ENCODE results near the gene TYW1.
A peak's percentile ranks its signal among the peaks of the same experiment; 100 is the strongest.
"Not testable (repeated sequence)": the region's sequence is repeated elsewhere in the genome, so short reads cannot be mapped to it uniquely, and the experiment has no call there.

TYW1 gene

DNA sequence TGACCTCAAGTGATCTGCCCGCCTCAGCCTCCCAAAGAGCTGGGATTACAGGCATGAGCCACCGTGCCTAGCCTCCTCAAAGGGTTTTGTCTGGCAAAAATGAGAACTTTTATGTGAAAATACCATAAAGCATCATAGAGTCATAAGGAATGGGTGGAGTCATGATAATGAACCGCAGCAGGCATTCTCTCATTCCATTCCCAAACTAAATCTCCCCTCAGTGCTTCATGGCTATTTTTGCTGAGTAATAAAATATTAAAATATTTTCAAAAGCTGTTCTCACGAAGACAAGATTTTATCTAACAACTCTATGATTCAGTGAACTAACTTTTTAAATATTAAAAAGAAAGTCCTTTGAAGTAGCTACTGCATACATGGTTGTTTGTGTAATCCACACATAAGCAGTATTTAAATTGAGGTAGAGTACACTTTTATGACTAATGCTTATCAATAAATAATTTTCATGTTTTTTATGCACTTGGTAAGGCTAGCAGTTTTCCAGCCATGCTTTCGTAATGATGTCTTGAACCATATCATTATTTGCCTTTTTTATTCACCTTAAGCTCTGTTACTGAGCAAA, 195.6 kb downstream of the TYW1 start:
- not testable (repeated sequence) for DNase-seq

- peak; percentile 13 for DNase-seq
Observed at GRCh38 chr7:67192889-67193613, 196.4 kb downstream of the TYW1 start.

DNA sequence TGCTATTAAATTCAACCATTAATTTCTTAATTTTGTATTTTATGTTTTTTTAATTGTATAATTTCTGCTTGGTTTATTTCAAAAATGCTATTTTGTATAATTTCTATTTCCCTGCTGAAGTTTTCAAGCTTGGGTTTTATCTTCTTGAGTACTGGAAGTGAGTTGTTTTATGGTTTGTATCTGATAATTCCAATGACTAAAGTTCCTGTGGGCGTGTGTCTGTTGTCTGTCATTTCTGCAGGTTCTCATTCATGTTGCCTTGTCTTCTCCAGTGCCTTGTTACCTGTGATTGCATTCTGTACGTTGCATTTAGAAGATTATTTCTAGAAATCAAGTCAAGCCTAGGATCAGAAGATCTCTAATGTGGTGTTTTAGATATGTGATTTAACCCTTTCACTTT, 199.5 kb downstream of the TYW1 start:
- DNase-seq = not testable (repeated sequence)

GRCh38 chr7:67198865-67199526, 202.4 kb downstream of the TYW1 start:
- DNase-seq = not testable (repeated sequence)

DNA sequence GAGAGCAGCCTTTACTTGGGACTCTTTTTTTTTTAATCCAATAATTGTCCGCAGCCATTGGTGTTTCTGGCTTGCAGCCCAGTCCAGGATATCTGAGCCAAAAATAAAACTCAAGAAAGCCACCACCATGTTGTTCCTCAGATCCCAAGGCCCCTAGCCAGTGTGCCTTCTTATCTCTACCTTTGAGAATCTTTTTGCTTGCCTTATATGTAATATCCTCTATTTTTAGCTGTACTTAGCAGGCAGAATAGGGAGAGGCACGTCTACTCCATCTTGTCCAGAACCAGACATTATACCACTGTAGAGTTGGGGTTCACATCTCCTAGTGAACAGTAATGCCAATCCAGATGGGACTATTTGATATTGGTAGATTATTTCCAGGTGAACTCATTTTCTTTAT, 209.1 kb downstream of the TYW1 start:
- not testable (repeated sequence) for DNase-seq

DNA sequence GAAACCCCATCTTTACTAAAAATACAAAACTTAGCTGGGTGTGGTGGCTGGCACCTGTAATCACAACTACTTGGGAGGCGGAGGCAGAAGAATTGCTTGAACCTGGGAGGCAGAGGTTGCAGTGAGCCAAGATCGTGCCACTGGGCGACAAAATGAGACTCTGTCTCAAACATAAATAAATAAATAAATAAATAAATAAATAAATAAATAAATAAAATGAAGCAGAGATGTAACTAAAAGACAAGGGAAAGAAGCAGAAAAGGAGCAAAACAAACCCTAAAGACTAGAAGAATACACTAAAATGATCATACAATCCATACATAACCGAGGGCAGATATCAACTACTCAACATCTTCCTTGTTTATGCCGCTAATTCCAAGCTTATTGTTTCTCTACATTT, 209.8 kb downstream of the TYW1 start:
- DNase-seq = no peak

DNA sequence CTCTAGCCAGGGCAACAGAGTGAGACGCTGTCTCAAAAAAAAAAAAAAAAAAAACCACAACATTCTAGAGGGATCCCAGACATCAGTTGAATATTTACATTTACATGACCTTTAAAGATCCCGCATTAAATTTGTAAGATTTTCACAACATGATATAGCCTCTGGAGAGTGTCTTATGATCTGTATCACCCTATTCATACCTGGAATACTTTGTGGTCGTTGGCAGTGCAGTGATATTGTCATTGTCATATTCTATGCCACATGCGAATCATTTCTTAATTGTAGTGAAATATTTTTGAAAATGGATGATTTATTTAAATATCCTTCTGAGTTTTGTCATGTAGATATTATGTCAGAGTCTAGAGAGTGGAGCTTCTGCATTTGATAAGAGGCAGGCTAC, 212.0 kb downstream of the TYW1 start:
- not testable (repeated sequence) for DNase-seq

DNA sequence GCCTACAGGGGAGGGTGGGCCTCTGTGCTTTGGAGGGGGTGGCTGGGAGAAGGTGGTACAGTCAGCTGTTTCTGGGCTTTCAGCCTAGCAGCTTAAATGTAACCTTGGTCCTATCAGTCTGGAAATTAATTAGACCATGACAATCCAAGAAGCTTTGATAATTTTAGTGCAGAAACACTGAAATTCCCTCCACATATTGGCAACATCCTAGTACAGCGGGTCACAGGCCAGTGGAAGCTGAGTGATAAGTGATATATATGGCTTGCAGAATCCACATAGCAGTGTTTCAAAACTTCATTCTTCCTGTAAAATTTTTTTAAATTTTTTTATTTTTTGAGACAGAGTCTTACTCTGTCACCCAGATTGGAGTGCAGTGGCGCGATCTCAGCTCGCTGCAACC, 212.6 kb downstream of the TYW1 start:
- DNase-seq = no peak

GRCh38 chr7:67210567-67210966, 213.9 kb downstream of the TYW1 start:
- no peak for DNase-seq

DNA sequence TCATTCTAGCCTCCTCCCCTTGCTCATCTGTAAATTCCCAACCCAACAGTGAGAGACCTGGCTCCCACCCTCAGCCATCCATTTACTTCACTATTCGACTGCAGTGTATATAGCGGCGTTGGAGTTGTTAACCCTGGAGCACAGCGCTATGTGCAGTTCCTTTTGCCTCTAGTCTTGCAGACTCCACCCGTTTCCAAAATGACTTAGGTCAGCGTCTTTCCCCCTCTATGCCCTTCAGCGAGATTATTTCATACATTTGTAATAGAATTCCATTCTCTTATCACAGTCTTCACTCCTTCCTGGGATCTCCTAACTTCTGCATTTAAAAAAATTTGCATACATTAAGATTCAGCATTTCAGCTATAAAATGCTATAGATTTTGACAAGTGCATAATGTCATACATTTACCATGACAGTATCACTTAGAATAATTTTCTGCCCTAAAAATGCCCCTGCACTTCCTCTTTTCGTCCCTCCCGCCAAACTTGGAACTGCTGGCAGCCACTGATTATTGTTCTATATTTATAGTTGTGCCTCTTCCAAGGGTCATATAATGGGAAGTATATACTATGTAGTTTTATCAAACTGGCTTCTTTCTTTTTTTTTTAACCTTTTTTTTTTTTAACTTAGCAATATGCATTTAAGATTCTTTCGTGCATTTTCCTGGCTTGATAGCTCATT, 215.2 kb downstream of the TYW1 start:
- not testable (repeated sequence) for DNase-seq

DNA sequence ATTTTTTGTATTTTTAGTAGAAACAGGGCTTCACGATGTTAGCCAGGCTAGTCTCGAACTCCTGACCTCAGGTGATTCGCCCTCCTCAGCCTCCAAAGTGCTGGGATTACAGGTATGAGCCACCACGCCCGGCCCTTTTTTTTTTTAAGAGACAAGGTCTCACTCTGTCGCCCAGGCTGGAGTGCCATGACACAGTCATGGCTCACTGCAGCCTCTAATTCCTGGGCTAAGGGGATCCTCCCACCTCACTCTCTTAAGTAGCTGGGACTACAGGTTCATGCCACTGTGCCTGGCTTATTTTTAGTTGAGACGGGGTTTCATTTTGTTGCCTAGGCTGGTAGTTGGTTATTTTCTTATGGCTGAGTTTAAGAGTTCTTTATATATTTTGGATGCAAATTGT, 216.4 kb downstream of the TYW1 start:
- not testable (repeated sequence) for DNase-seq

DNA sequence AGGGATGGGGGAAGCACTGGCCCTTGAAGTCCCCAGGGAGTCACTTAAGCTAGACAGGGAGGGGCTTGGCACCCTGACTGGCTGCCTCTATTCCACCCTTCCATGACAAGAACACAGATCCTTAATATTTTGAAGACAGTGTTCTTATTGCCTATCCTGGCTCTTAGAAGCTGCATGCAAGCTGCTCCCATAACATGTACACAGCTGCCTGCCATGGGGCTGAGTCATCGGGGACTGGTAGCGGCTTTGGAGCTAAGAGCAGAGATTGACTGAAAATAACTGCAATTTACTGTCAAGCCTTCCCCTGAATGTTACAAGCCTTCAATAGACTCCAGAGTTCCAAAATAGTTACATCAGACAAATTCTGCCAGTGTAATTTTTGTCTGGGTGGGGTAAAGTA, 226.9 kb downstream of the TYW1 start:
- DNase-seq = not testable (repeated sequence)

GRCh38 chr7:67226340-67226907, 229.8 kb downstream of the TYW1 start:
- not testable (repeated sequence) for DNase-seq

GRCh38 chr7:67226967-67227366, 230.3 kb downstream of the TYW1 start:
- DNase-seq = not testable (repeated sequence)

- DNase-seq = not testable (repeated sequence)
Observed at GRCh38 chr7:67229018-67229417, 232.4 kb downstream of the TYW1 start.

DNA sequence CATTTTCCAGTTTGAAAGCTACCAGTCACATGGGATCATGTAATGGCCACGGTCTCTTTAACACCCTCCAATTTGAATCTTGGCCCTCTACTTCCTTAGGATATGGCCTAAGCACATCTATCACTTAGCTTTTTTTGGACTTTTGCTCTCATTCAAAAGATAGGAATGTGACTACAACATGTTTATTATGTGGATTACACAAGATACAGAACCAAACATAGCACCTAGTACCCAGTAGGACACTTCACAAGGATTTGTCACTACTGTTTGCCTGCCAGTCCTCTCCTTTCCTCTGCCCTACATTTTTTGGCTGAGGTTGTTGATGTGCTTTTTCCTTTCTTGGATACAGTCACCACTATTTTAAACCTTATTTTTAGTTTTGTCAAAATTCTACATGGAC, 233.4 kb downstream of the TYW1 start:
- DNase-seq = not testable (repeated sequence)

DNA sequence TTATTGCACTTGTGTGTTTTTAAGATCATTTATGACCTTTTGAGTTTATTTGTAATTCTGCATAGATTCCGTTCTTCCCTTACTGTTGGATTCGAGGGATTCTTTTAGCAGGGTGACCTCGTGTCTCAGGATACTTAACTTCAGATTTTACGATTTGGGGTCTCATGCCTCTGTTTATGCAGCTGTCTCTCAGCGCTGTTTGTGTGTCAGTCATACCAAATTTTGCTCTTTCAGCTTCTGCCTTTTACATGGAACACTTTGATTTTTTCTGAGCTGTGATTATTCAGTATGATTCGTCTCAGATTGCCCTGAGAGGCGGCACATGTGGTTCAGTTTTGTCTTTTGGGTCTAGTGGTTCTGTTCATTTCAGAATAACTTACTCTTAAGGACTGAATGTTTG, 236.9 kb downstream of the TYW1 start:
- DNase-seq = not testable (repeated sequence)

DNA sequence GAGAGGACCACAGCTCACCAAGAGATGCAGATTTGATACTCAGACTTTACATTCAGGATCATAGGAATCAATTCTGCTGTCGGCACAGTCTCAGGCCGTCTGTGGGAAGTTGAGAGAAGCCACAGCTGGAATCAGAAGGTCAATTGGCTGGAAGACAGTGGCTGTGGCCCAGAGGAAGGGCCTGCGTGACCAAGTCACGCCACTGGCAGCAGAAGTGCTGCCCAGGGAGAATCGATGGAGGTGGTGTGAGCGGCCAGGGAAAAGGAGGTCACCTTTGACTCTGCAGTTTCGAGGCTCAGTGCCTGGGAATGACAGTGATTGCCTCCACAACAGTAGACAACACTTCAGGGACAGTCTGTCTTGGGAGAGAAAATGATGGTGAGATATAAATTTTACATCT, 239.6 kb downstream of the TYW1 start:
- not testable (repeated sequence) for DNase-seq

- DNase-seq = not testable (repeated sequence)
Observed at GRCh38 chr7:67242871-67243270, 246.2 kb downstream of the TYW1 start.

GRCh38 chr7:67248364-67248763, 251.7 kb downstream of the TYW1 start:
- DNase-seq = not testable (repeated sequence)

DNA sequence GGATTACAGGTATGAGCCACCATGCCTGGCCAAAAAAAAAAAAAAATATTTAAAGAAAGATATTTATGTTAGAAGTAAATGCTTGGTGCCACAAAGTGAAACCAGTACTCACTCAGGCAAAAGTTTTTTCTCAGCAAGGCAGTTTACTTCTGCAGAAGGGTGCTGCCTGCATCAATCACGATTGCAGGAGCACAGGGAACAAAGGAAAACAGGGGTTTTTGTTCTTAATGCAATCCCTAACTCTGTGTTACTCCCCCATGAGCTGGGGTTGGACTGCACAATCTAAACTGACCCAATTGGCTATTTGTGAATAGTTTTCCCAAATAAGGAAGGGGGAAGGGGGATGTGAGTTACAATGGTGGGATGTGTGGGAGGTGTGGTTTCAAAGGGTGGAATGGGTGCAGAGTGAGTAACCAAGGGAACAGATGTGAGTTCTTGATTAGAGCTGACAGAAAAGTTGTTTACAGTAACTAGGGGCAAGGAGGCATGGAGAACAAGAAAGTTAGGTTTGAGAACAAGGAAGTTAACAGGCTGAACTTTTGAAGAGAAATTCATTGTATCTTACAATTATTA, 255.4 kb downstream of the TYW1 start:
- no peak for DNase-seq

DNA sequence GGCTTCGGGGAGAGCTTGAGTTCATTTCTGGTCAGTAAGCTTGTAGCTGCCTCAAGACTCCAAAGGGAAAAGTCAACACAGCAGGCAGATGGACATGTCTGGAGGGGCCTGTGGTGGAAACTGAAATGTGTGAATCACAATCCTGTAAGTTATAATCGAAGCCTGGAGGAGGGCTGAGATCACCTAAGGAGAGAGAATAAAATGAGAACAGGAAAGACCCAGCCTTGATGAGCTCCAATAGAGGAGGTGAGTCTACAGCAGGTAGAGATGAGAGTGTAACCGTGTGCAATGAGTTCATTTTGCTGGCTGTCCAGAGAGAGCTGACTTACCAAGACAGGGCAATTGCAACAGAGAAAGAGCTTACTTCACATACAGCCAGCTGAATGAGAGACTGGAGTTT, 258.4 kb downstream of the TYW1 start:
- not testable (repeated sequence) for DNase-seq

GRCh38 chr7:67257779-67258178, 261.1 kb downstream of the TYW1 start:
- not testable (repeated sequence) for DNase-seq

Data from NCI-H2171 (cell line).